Prostate gland (tissue), 2 donors: Measurements from ENCODE around the gene ZNF319. TPM values are rescaled to one million over a fixed set of nuclear protein-coding genes. Genes with fewer than 3 reads are reported as not detected.

Experiments used
- DNase-seq: peaks from one replicate; pipeline ENCODE4 v3.0.0-alpha.2; 2019; ENCODE audit warnings: low spot score
- H3K27ac ChIP-seq, 2 donors: fragments of 200-600 bp; sonication (generic); 2 replicates each; pipeline ENCODE4 v1.5.1; 2017 to 2019
- H3K27me3 ChIP-seq: fragments of 200-600 bp; sonication (generic); replicated peaks from 2 replicates; pipeline ENCODE4 v1.5.1; 2019; ENCODE audit not compliant: insufficient read depth
- H3K36me3 ChIP-seq, 2 donors: fragments of 200-600 bp; sonication (generic); 1 replicate in 1 of 2; 2 replicates in 1 of 2; pipeline versions ENCODE4 v1.5.1 to v1.8.1; 2017 to 2019
- H3K4me1 ChIP-seq: fragments of 200-600 bp; sonication (generic); replicated peaks from 2 replicates; pipeline ENCODE4 v1.5.1; 2019
- H3K4me3 ChIP-seq, 2 donors: fragments of 200-600 bp; sonication (generic); 2 replicates each; pipeline ENCODE4 v1.5.1; 2017 to 2019
- H3K9me3 ChIP-seq: fragments of 200-600 bp; sonication (generic); 2 replicates; pipeline ENCODE4 v1.5.1; 2017
- CTCF ChIP-seq, 4 experiments: fragments of 200-600 bp in 2 of 4; fragments of 450-650 bp in 2 of 4; sonication (generic) in 2 of 4; IDR thresholded peaks; 1 replicate in 3 of 4; 2 replicates in 1 of 4; pipeline ENCODE4 v1.5.1; 2016 to 2019; ENCODE audit warnings: antibody characterized with exemption in 4 of 4, mild to moderate bottlenecking in 2 of 4, moderate library complexity in 2 of 4
- POLR2A ChIP-seq: fragments of 450-650 bp; IDR thresholded peaks from one replicate; pipeline ENCODE4 v1.6.1; 2016; ENCODE audit warnings: antibody characterized with exemption, mild to moderate bottlenecking
- POLR2AphosphoS5 ChIP-seq: sonication (generic); formaldehyde crosslinking; IDR thresholded peaks from one replicate; pipeline ENCODE4 v1.6.1; 2017; ENCODE audit warnings: antibody characterized with exemption
- WGBS: methylation state at CpG from one replicate; pipeline ENCODE4 v1.1.5; 2018; 5-methylcytosine and 5-hydroxymethylcytosine counted together
- intact Hi-C: fragments of 100-400 bp; cut with DNase I; formaldehyde crosslinking; loops from one replicate; pipeline ENCODE4 v1.14.2; 2022
- total RNA-seq, 2 donors: library from RNA; depleted of rRNA; stranded (reverse); fragments of >200 nt; gene quantifications; one replicate each; pipeline ENCODE4 v1.1.0, GENCODE V29; 2016

ZNF319 gene
- total RNA-seq, 2 donors from 2014 or later: 7.6 to 12.9 TPM

DNA sequence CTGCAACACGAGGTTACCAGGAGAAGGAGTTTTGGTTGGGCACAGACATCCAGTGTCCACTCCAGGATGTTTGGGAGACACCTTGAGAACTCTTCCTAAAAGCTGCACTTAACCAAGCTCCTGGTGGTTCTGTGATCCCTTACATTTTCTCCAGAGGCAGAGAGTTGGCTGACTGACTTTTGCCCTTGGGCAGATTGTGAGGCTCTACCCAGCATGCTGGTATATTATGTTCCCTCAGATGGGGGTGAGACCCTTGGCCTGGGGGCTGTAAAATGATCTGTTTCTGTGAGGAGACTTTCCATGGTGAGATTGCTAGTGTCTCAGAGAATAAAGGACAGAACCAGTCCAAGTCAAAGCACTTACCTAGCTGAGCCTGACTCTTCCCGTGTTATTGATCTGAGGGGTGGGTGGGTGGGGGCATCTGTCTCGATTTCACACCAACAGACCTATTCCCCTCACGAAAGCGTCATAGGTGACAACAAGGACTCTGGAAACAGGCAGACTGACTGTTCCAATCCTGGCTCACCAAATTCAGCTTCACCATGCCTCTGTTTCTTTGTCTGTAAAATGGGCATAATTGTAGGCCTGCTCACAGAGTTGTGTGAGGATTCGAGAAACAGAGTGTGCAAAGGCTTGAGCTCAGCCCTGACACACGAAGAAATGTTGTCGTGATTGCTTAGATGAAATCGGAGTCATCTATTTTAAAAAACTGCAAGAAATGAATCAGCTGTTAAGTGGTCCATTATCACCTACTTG lies 12.9 kb upstream of the ZNF319 start:
- intact Hi-C loops: no loop called here
- WGBS: 85% methylated on average over 9 of the region's 9 CpGs

GRCh38 chr16:58012481-58012880 lies 12.0 kb upstream of the ZNF319 start:
- Histone ChIP-seq H3K9me3 (no peaks in the 10 kb centered on the region), H3K4me1 (no peaks in the 10 kb centered on the region), H3K27ac (no peak overlapping the region), H3K4me3 (no peak overlapping the region), H3K36me3 (peaks cover 0 to 5% of the 10 kb centered on the region in 2 donors), H3K27me3 (no peaks in the 10 kb centered on the region)
- intact Hi-C loops: no loop called here
- DNase-seq: no peak
- 81% methylated on average over 9 of the region's 9 CpGs for WGBS
- no peak for TF ChIP-seq POLR2AphosphoS5
- no peak for TF ChIP-seq POLR2A
- TF ChIP-seq CTCF (IDR thresholded peaks at IDR 0.05): no peak

More for the DNA sequence above, 12.9 kb upstream of the ZNF319 start:
- no peak overlapping the region for H3K27ac ChIP-seq
- DNase-seq: no peak
- no peaks in the 10 kb centered on the region for H3K4me1 ChIP-seq
- H3K9me3 ChIP-seq: no peaks in the 10 kb centered on the region
- no peaks in the 10 kb centered on the region for H3K27me3 ChIP-seq
- H3K36me3 ChIP-seq: peaks cover 0 to 5% of the 10 kb centered on the region in 2 donors
- TF ChIP-seq CTCF (IDR thresholded peaks at IDR 0.05) (no peak), POLR2AphosphoS5 (no peak), POLR2A (no peak)
- no peak overlapping the region for H3K4me3 ChIP-seq

GRCh38 chr16:58011652-58012051 lies 11.2 kb upstream of the ZNF319 start:
- peaks cover 0 to 5% of the 10 kb centered on the region in 2 donors for H3K36me3 ChIP-seq
- H3K27ac ChIP-seq: no peak overlapping the region
- intact Hi-C loops: no loop called here

GRCh38 chr16:58010886-58011285 lies 10.4 kb upstream of the ZNF319 start:
- DNase-seq: no peak

More at GRCh38 chr16:58011652-58012051, 11.2 kb upstream of the ZNF319 start:
- 76% methylated on average over 3 of the region's 3 CpGs for WGBS
- no peak overlapping the region for H3K4me3 ChIP-seq
- H3K9me3 ChIP-seq: no peaks in the 10 kb centered on the region
- H3K4me1 ChIP-seq: no peaks in the 10 kb centered on the region
- DNase-seq: no peak
- no peaks in the 10 kb centered on the region for H3K27me3 ChIP-seq
- TF ChIP-seq POLR2A (no peak), CTCF (IDR thresholded peaks at IDR 0.05) (no peak), POLR2AphosphoS5 (no peak)

More at GRCh38 chr16:58010886-58011285, 10.4 kb upstream of the ZNF319 start:
- TF ChIP-seq POLR2AphosphoS5 (no peak), CTCF (IDR thresholded peaks at IDR 0.05) (no peak), POLR2A (no peak)
- intact Hi-C loops: no loop called here
- H3K27ac ChIP-seq: no peak overlapping the region
- no peaks in the 10 kb centered on the region for H3K4me1 ChIP-seq
- H3K4me3 ChIP-seq: no peak overlapping the region
- WGBS: 67% methylated on average over 3 of the region's 3 CpGs
- H3K27me3 ChIP-seq: no peaks in the 10 kb centered on the region
- peaks cover 0 to 5% of the 10 kb centered on the region in 2 donors for H3K36me3 ChIP-seq
- no peaks in the 10 kb centered on the region for H3K9me3 ChIP-seq
